ENCODE measurements around the gene FRS2. TPM values are rescaled to one million over a fixed set of nuclear protein-coding genes. Genes with fewer than 3 reads are reported as not detected.

The FRS2 gene
- total and polyA plus RNA-seq, 9 of the 15 experiments (the other 6 are each of a cell fraction or from before 2014, with no cell fraction given): 1.0 to 9.1 (median 6.0) TPM

DNA sequence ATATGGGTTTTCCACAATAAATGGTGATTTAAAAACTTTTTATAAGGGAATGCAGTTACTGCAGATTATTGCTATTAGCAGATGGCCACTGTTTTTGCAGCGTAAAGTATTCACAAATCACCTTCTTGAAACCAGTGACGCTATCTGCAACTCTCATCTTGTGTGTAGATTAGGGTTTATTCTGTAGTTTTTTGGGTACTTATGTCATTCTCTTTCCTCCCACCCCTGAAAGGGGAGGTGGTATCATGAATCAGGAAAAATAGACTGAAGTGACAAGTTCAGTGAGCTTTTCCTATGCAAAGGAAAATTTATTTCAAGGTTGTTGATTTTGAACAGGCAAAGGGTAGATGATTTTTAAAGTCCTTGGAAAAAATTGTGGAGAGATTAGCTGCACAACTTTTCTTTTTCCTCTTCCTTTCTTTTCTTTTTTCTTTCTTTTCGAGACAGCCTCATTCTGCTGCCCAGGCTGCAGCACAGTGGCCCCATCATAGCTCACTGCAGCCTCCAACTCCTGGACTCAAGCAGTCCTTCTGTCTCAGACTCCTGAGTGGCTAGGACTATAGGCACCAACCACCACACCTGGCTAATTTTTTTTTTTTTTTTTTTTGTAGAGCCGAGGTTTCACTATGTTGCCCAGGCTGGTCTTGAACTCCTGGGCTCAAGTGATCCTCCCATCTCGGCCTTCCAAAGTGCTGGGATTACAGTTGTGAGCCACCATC, 1.6 kb downstream of the FRS2 start (continued):
- TF ChIP-seq, protein P1, sequence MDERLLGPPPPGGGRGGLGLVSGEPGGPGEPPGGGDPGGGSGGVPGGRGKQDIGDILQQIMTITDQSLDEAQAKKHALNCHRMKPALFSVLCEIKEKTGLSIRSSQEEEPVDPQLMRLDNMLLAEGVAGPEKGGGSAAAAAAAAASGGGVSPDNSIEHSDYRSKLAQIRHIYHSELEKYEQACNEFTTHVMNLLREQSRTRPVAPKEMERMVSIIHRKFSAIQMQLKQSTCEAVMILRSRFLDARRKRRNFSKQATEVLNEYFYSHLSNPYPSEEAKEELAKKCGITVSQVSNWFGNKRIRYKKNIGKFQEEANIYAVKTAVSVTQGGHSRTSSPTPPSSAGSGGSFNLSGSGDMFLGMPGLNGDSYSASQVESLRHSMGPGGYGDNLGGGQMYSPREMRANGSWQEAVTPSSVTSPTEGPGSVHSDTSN (CRISPR knock-in tag; IDR thresholded peaks at IDR 0.05; ENCODE audit: low read depth): no peak
- TF ChIP-seq, protein P1 (tag; conservative IDR thresholded peaks at IDR 0.05; ENCODE audit: low read depth): peak; percentile 63
- TF ChIP-seq ZNF764 (CRISPR knock-in tag; IDR thresholded peaks at IDR 0.05; ENCODE audit: low read depth) (no peak), POLR2A (conservative IDR thresholded peaks at IDR 0.05) (no peak), ZNF766 (CRISPR knock-in tag; conservative IDR thresholded peaks at IDR 0.05) (peak; percentile 98), HNRNPL (IDR thresholded peaks at IDR 0.05; ENCODE audit: low read depth, low read length) (no peak), MYBL2 (IDR thresholded peaks at IDR 0.05; ENCODE audit: low read depth) (no peak), MYBL2 (CRISPR knock-in tag; IDR thresholded peaks at IDR 0.05; ENCODE audit: borderline replicate concordance) (no peak), ELF2 (CRISPR knock-in tag; IDR thresholded peaks at IDR 0.05) (no peak), HNRNPLL (IDR thresholded peaks at IDR 0.05; ENCODE audit: low read depth, low read length, poor library complexity, severe bottlenecking) (no peak), ZNF583 (CRISPR knock-in tag; IDR thresholded peaks at IDR 0.05) (no peak), SRSF1 (IDR thresholded peaks at IDR 0.05; ENCODE audit: low read depth, low read length) (no peak)
- TF ChIP-seq, protein P2, sequence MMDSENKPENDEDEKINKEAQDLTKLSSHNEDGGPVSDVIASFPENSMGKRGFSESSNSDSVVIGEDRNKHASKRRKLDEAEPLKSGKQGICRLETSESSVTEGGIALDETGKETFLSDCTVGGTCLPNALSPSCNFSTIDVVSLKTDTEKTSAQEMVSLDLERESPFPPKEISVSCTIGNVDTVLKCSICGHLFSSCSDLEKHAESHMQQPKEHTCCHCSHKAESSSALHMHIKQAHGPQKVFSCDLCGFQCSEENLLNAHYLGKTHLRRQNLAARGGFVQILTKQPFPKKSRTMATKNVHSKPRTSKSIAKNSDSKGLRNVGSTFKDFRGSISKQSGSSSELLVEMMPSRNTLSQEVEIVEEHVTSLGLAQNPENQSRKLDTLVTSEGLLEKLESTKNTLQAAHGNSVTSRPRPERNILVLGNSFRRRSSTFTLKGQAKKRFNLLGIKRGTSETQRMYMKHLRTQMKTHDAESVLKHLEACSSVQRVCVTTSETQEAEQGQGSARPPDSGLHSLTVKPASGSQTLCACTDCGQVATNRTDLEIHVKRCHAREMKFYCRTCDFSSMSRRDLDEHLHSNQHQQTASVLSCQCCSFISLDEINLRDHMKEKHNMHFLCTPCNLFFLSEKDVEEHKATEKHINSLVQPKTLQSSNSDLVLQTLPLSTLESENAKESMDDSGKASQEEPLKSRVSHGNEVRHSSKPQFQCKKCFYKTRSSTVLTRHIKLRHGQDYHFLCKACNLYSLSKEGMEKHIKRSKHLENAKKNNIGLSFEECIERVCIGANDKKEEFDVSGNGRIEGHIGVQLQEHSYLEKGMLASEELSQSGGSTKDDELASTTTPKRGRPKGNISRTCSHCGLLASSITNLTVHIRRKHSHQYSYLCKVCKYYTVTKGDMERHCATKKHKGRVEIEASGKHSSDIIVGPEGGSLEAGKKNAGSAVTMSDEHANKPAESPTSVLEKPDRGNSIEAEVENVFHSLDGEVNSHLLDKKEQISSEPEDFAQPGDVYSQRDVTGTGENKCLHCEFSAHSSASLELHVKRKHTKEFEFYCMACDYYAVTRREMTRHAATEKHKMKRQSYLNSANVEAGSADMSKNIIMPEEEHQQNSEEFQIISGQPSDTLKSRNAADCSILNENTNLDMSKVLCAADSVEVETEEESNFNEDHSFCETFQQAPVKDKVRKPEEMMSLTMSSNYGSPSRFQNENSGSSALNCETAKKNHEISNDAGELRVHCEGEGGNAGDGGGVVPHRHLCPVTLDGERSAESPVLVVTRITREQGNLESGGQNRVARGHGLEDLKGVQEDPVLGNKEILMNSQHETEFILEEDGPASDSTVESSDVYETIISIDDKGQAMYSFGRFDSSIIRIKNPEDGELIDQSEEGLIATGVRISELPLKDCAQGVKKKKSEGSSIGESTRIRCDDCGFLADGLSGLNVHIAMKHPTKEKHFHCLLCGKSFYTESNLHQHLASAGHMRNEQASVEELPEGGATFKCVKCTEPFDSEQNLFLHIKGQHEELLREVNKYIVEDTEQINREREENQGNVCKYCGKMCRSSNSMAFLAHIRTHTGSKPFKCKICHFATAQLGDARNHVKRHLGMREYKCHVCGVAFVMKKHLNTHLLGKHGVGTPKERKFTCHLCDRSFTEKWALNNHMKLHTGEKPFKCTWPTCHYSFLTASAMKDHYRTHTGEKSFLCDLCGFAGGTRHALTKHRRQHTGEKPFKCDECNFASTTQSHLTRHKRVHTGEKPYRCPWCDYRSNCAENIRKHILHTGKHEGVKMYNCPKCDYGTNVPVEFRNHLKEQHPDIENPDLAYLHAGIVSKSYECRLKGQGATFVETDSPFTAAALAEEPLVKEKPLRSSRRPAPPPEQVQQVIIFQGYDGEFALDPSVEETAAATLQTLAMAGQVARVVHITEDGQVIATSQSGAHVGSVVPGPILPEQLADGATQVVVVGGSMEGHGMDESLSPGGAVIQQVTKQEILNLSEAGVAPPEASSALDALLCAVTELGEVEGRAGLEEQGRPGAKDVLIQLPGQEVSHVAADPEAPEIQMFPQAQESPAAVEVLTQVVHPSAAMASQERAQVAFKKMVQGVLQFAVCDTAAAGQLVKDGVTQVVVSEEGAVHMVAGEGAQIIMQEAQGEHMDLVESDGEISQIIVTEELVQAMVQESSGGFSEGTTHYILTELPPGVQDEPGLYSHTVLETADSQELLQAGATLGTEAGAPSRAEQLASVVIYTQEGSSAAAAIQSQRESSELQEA (IDR thresholded peaks at IDR 0.05; ENCODE audit: low read depth): no peak
- TF ChIP-seq, protein P3, sequence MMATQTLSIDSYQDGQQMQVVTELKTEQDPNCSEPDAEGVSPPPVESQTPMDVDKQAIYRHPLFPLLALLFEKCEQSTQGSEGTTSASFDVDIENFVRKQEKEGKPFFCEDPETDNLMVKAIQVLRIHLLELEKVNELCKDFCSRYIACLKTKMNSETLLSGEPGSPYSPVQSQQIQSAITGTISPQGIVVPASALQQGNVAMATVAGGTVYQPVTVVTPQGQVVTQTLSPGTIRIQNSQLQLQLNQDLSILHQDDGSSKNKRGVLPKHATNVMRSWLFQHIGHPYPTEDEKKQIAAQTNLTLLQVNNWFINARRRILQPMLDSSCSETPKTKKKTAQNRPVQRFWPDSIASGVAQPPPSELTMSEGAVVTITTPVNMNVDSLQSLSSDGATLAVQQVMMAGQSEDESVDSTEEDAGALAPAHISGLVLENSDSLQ (IDR thresholded peaks at IDR 0.05): 0 out of 2 replicates have a peak, but pooled peaks have one; percentile 28

Measured in K562 (cell line).